G401.6 (cell line): ENCODE measurements around the gene SPDL1.
"Not testable (repeated sequence)": the region's sequence is repeated elsewhere in the genome, so short reads cannot be mapped to it uniquely, and the experiment has no call there.

Experiments used
- FAIRE-seq: peaks from 2 replicates; lab custom pipeline; 2012; peaks lifted over from hg19 to GRCh38; lab: Jason Lieb, UNC

Gene SPDL1

DNA sequence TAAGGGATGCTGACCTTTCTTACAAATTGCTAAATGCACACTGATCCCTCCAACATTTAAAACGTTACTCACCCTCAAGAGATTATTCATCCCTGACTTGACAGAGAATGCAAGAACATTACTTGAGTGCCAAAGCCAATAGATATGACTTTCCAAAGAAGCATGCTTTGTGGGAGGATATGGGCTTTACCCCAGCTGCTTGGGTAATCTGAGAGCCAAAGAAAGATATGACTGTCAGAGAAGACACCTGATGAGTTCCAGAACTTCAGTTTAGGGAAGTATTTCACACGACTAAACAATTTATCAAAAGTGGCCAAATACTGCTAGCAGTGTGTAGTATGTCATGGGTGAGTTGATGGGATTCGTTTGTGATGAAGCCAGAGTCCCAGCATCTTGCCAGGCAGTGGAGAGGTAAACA lies 7.4 kb upstream of the SPDL1 start:
- FAIRE-seq: no peak

DNA sequence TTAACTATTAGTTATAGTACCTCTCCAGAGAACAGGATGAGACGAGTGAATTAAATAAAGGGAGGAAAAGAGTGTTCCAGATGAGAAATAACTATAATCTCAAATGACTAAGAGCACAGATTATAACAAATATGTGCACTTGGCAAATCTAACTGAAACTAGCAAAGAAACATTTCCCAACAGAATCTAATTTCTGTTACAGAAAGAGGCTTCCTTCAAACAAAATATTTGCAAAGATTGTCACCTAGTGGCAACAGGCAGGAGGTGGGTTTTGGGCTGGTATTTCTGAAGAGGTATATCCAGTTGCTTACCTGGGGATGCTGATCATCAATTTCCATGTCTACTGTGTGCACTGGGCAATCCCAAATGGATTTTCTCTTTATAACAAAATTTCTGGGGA lies 5.6 kb upstream of the SPDL1 start:
- no peak for FAIRE-seq

DNA sequence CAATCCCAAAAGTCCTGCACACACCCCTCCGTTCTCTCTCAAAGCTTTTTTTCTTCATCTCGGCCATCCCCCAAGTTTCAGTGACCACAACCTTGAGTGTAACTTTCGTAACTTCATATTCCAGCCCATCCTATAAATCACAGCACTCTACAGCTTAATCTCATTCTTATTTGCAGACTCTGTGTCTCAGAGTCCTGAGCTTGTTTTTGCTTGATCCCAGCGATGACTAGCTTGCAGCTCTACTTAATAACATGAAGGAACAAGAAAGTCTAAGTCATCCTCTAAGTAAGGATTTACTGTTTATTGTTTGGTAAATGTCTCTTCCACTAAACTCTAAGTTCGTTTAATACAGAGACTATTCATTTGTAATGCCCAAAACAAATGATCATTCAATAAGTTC lies 2.6 kb upstream of the SPDL1 start:
- FAIRE-seq: no peak

DNA sequence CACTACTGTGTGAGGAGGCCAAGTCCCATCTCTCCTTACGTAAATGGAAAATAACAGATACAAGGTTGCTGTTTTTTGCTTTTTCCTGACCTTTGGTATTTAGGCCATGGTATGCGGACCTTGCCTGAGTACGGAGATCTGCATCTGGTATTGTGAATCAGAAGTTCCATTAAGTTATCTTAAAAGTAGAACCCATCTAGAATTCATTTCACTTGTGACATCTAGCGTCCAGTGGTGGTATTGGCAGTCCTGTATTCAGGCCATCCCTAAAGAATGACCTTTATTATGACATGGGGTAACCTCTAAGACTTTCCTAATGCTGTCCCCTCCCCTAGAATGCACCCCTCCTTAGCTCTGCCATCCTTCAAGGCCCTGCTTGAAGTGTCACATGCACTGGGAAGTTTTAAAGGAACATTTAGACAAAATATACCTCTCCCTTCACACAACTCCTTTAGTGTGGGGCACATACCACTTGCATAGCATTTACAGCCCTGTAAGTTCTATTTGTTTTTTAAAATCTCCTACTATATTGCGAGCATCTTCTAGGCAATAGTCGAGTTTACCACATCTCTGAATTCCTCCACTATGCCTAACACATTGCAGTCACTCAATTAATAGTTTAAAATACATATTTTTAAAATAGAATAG lies 1.9 kb upstream of the SPDL1 start:
- no peak for FAIRE-seq

DNA sequence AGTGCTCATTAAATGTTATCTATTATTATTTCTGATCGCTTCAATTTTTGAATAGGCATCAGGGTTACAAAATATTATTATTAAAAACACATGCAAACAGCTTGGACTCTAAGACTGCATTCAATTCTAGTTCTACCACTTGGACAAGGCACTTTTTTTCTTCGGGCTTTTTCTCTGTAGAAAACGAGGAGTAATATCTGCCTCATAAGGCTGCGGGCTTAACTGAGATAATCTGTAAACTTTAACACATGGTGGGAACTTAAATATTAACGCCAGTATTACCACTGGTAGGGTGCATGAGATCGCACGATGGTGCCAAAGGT lies 511 bp upstream of the SPDL1 start:
- FAIRE-seq: no peak

DNA sequence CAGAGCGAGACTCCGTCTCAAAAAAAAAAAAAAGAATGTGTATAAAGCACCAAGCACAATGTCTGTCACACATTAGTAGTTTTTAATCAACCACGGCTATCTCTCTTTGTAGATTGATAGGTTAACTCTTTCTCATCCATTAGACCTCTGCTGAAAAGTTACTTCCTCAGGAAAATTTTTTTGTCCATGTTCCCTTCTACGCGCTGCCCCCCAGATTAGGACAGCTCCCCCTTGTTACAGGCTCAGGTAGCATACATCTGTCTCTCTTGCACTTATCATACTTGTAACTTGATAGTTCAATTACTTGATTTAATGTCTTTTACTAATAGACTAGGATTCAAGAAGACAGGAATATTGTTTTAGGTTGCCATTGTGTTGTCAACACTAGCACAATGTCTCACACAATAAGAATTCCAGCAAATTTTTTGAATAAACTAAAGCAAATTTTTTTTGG lies 1.5 kb downstream of the SPDL1 start:
- FAIRE-seq: no peak

DNA sequence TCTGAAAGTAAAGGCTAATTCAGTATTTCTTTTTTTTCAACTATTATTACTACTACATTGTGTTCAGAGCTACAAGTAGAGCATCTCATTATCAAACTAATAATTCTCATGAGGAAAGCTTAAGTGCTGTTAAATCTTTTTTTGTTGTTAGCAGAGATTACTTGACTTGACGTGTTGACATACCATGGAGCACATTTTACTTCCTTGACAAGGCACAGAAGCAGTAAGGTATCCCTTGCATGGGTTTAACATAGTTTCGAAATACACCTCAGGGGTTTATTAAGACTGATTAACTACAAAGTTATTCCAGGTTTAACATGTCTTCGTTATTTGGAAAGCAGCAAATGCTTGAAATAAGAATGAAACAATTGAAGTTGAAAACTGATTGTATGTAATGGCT lies 7.0 kb downstream of the SPDL1 start:
- FAIRE-seq: no peak

DNA sequence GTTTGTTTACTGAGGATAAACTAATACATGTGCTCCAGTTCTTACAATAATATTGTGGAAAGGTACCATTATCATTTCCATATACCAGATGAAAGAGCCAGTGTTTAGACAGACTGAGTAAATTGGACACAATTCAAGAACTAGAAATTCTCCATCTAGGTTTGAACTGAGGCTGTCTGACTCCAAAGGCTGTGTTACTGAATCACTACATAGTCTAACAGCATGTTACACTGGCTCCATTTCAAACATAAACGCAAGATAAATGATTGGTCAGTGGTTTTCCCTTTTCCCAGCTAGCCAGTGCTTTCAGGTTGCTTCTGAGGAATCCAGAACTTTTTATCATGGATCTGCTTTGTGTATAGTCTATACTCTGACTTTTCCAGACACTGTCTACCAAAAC lies 8.1 kb downstream of the SPDL1 start:
- no peak for FAIRE-seq

DNA sequence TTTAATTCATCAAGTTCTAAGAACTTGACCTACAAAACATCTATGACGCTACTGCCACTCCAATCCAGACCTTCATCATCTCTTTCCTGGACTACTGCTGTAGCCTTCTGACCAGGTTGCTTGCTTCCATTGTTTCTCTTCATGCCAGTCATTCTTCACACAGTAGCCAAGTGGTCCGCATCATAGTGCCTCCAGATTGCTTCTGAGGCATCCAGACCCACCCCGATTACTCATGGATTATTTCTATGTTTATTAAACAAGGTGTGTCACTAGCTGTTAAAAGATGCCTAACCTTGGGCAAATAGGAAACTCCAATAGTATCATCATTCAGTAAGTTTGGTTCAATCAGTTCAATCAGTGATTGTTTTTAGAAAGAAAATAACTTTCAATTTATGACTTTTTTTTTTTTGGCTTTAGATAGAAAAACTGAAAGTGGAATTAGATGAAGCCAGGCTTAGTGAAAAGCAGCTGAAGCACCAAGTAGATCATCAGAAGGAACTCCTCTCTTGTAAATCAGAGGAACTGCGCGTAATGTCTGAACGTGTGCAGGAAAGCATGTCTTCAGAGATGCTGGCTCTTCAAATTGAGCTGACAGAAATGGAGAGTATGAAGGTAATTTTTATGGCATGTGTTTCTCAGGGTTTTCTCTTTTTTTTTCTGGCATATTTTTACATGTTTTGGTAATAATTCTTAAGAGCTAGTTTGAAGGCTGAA lies 9.5 kb downstream of the SPDL1 start:
- FAIRE-seq: no peak

DNA sequence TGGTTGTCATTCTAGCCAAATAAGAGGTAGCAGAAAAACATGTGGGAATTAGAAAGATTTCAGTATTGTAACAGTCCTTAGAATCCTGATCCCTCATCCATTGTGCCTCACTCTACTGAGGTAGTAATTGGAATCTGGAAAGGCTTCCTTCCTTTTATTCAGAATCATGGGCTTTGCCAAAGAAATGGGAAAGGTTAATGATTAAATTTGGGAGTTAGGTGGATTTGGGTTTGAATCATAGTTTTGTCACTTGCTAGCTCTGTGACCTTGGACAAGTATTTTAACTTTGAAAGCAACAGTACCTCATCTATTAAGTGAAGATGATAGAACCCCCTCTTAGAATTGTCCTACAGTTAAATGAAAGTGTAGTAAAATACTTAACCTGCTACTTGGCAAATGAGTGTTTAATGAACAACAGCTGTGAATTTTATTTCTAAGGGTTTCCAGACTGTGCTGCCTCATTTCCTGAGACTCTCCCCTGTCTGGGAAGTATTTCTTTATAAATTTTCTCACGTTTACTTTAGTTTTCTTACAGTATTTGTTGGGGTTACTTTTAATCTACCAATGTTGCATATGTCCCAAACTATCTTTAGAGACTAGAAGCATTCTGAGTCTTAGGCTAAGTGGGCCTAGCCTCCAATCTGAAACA lies 11.7 kb downstream of the SPDL1 start:
- FAIRE-seq: no peak

DNA sequence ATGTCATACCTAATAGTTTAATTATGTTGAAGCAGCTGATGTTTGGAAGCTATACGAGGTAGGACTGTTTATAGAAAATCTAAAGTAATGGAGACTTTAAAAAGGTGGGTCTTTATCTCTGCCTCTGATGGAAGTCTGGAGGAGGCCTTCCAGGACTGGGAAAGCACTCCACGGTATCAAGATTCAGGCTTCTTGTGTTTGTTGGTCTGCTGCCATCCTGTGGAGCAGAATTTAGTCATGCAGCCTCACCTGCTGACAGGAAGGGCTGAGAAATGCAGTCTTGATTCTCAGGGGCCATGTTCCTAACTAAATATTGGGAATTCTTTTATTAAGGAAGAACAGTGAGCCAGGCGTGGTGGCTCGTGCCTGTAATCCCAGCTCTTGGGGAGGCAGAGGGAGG lies 15.9 kb downstream of the SPDL1 start:
- no peak for FAIRE-seq

DNA sequence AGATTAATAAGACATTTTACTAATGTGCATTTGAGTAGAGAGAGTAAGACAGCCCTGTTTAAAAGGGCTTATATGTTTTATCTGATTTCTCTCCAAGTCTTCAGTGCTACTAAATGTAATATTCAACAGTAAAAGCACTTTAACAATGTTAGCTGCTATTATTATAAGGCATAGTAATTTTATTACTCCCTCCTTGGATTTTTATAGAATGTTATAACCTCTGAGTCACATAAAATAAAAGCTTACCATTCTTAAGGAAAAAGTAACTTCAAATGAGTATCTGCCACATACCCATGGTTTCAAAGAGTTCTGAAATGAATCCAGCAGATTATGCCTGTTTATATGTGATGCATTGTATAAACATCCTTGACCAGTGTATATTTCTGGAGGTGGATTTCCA lies 19.0 kb downstream of the SPDL1 start:
- FAIRE-seq: no peak

DNA sequence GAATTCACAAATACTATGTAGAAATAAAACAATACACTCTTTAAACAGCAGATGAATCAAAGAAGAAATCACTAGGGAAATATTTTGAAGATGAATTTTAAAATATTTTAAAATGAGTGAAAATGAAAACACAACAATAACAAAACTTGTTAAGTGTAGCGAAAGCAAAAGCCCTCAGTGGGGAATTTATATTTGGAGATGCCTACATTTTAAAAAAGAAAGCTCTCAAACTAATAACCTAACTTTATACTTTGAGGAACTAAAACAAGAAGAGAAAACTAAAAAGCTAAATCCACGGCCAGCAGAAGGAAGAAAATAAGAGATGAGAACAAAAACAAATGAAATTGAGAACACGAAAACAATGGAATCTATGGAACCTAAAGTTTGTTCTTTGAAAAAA lies 22.7 kb downstream of the SPDL1 start:
- no peak for FAIRE-seq

DNA sequence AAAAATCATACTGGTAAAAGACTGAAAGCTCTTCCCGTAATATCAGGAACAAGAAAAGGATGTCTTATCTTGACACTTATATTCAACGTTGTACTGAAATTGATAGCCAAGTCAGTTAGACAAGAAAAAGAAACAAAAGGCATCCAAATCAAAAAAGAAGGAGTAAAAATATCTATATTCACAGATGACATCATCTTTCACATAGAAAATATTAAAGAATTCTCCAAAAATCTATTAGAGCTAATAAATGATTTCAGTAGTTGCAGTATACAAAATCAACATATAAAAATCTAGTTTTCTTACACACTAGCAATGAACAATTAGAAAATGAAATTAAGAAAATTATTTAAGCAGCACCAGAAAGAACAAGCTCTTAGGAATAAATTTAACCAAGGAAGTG lies 24.3 kb downstream of the SPDL1 start:
- no peak for FAIRE-seq

DNA sequence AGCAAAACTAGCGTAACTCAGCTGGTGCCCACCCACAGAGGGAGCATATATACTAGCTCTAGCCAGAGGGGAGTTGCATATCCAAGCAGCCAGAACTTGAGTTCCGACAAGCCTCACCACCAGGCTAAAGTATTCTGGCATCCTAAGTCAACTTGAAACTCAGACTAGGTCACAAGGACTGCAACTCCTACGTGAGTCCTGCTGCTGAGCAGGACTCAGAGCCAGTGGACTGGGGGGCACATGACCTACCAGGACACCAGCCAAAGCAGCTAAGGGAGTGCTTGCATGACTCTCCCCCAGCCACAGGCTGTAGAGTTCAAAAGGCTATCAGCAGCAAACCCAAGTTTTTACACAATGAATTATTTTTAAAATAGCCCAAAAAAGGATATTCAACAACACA lies 26.1 kb downstream of the SPDL1 start:
- no peak for FAIRE-seq

DNA sequence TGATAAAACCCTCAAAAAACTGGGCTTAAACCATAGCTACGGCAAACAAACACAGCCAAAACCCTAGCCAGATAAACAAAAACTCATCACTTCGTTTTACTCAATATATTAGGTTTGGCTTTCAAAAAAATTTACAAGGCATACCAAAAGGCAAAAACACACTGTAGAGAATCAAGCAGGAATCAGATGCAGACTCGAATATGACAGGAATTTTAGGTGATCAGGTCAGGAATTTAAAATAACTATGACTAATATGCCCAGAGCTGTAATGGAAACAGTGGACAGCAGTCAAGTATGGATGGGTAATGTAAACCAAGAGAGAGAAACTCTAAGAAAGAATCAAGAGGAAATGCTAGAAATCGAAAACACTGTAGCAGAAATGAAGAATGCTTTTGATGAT lies 27.0 kb downstream of the SPDL1 start:
- FAIRE-seq: no peak

DNA sequence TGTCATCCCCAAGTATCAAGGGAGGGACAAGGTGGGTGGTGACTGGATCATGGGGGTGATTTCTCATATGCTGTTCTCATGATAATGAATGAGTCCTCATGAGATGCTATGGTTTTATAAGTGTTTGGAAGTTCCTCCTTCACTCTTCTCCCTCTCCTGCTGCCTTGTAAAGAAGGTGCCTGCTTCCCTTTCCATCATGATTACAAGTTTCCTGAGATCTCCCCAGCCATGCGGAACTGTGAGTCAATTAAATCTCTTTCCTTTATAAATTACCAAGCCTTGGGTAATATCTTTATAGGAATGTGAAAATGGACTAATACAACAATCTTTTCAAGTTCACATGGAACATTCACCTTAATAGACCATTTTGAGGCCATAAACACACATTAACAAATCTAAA lies 32.0 kb downstream of the SPDL1 start:
- no peak for FAIRE-seq

DNA sequence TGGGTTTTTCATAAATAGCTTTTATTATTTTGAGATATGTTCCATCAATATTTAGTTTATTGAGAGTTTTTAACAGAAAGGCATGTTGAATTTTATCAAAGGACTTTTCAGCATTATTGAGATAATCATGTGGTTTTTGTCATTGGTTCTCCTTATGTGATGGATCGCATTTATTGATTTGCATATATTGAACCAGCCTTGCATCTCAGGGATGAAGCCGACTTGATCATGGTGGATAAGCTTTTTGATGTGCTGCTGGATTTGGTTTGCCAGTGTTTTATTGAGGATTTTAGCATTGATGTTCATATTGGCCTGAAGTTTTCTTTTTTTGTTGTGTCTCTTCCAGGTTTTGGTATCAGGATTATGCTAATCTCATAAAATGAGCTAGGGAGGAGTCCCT lies 40.7 kb downstream of the SPDL1 start:
- FAIRE-seq: not testable (repeated sequence)

DNA sequence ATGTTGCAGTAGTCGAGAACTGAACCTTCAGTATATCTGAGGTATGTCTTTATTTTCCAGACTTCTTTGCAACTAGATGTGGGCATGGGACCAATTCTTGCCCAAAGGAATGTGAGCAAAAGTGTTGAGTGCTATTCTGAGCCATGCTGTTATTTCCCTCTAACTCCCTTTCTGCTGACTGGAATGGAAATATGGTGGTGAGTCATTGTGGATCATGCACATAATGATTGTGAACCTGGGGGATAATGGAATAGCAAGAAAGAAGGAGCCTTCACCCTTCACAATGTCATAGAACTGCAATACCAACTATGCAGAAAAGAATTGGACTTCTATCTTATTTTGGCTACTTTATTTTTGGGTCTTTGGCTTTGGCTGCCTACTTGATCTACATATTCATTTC lies 43.2 kb downstream of the SPDL1 start:
- no peak for FAIRE-seq

DNA sequence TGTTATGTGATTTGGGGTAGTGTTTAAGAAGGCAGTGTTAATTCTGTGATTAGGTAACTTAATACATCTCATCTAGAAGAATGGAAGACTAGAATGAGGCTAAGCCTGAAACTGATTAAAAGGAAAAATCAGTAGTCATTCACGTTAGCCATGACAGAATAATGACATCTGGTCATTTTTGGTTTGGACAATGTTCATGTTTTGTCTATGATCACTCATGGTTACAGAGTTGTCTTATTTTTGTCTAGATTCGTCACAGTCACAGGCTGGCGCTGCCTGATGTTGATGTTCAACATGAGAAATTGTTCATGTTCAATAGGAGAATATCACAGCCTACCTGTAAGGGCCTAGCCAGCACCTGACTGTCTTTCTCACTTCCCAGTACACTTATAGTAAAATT lies 44.0 kb downstream of the SPDL1 start:
- no peak for FAIRE-seq

DNA sequence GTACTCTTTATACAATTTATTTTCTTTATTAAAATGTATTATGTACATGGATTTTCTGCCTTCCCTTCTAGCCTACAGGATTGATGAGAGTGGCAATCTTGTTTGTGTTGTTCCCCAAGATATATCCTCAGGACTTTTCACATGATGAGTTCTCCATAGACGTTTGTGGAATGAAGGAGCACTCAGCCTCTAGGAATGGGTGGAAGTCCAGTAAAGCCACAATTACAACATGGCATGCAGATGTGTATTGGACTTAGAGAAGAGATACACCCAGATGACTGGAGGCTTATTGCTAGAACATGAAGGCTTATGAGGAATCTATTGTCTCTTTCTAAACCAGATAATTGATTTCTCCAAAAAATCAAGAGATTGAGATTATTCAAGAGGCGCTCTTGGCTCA lies 45.3 kb downstream of the SPDL1 start:
- no peak for FAIRE-seq

DNA sequence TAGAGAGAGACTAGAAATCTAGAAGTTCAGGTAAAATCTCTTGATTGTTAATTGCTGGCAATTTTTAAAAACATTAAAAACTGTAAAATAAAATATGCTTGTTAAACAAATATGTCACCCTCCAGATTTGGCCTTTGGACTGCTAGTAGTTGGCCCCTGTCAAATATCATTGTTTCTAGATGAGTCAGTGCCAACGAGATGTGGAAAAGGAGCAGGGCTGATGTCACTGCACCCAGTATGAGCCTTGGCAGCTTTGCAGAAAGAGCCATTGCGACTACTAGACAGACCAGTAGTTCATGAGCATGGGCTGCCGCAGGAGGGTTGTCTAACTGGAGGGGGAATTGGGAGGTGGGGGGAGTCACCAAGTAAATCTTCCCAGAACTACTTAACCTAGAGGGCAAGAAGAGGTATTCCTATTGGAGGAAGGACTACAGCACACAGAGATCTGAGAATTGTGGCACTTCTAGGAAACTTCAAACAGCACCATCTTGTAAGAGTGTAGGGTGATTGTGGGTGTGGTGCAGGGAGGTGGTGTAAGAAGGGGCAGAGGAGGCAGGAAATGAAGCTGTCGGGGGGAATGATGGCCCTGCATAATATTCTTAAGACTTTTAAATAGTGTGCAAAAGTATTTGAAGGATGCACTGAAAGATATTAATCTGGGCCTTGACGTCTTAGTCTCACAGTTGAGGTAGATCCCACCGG lies 46.4 kb downstream of the SPDL1 start:
- FAIRE-seq: no peak

DNA sequence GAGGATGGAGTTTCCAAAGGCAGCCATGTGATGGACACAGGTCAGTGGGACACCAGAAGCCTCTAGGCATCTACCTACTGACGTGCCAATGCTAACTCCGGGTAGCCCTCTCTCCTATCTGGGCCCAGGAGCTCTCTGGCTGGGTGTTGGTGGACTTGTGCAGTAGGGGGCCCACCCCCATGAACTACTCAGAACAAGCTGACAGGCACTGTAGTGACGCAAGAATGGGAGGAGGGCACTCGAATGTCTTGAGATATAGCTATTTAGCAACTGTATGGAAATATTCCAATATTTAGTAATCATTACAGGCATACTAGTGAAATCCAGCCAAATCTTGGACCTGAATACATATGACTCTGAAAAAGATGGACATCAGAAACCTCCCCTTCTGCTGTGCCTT lies 47.8 kb downstream of the SPDL1 start:
- no peak for FAIRE-seq
